ENCODE data around the gene FGFRL1.

FGFRL1 gene

GRCh38 chr4:978957-979701, 32.3 kb upstream of the FGFRL1 start:
- DNase-seq (ENCODE audit: low read depth), result peak; percentile 79
- TF ChIP-seq, protein P1, sequence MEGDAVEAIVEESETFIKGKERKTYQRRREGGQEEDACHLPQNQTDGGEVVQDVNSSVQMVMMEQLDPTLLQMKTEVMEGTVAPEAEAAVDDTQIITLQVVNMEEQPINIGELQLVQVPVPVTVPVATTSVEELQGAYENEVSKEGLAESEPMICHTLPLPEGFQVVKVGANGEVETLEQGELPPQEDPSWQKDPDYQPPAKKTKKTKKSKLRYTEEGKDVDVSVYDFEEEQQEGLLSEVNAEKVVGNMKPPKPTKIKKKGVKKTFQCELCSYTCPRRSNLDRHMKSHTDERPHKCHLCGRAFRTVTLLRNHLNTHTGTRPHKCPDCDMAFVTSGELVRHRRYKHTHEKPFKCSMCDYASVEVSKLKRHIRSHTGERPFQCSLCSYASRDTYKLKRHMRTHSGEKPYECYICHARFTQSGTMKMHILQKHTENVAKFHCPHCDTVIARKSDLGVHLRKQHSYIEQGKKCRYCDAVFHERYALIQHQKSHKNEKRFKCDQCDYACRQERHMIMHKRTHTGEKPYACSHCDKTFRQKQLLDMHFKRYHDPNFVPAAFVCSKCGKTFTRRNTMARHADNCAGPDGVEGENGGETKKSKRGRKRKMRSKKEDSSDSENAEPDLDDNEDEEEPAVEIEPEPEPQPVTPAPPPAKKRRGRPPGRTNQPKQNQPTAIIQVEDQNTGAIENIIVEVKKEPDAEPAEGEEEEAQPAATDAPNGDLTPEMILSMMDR (IDR thresholded peaks at IDR 0.05; ENCODE audit: insufficient read depth, low read depth, low read length, missing control alignments), result no peak
- H3K4me3 ChIP-seq (ENCODE audit: low read length), result no peak overlapping the region

GRCh38 chr4:982291-982690, 29.1 kb upstream of the FGFRL1 start:
- H3K4me3 ChIP-seq (ENCODE audit: low read length), result no peak overlapping the region
- TF ChIP-seq, protein P1 (IDR thresholded peaks at IDR 0.05; ENCODE audit: insufficient read depth, low read depth, low read length, missing control alignments), result no peak

GRCh38 chr4:982814-983213, 28.6 kb upstream of the FGFRL1 start:
- DNase-seq (ENCODE audit: low read depth), result no peak
- TF ChIP-seq, protein P1 (IDR thresholded peaks at IDR 0.05; ENCODE audit: insufficient read depth, low read depth, low read length, missing control alignments), result no peak
- no peak overlapping the region for H3K4me3 ChIP-seq (ENCODE audit: low read length)

More at GRCh38 chr4:982291-982690, 29.1 kb upstream of the FGFRL1 start:
- no peak for DNase-seq (ENCODE audit: low read depth)

GRCh38 chr4:984336-985054, 26.9 kb upstream of the FGFRL1 start:
- peak overlapping the region; percentile 25 for H3K4me3 ChIP-seq (ENCODE audit: low read length)
- TF ChIP-seq, protein P1 (IDR thresholded peaks at IDR 0.05; ENCODE audit: insufficient read depth, low read depth, low read length, missing control alignments), result no peak
- DNase-seq (ENCODE audit: low read depth), result no peak

- peak overlapping the region; percentile 25 for H3K4me3 ChIP-seq (ENCODE audit: low read length)
- peak; percentile 66 for DNase-seq (ENCODE audit: low read depth)
- TF ChIP-seq, protein P1 (IDR thresholded peaks at IDR 0.05; ENCODE audit: insufficient read depth, low read depth, low read length, missing control alignments), result no peak
Observed at GRCh38 chr4:985123-985830, 26.1 kb upstream of the FGFRL1 start.

DNA sequence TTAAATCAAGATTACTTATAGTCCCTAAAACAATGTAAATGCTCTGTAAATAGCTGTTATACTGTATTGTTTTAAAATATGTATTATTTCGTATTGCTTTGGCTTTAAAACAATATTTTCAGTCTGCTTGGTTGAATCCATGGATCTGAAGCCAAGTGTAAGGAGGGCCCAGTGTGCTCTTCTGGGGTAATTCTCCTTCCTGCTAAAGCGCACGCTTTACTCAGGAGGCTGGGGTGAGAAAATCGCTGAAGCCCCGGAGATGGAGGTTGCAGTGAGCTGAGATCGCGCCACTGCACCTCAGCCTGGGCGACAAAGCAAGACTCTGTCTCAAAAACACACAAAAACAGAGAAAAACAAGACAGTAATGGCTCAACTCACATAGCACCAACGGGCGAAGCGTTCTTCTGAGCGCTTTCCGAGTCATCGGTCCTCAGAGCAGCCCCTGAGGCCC, 25.0 kb upstream of the FGFRL1 start:
- peak overlapping the region; percentile 53 for H3K4me3 ChIP-seq (ENCODE audit: low read length)
- DNase-seq (ENCODE audit: low read depth), result no peak
- TF ChIP-seq, protein P1 (IDR thresholded peaks at IDR 0.05; ENCODE audit: insufficient read depth, low read depth, low read length, missing control alignments), result no peak

Data from epithelial cell of esophagus (primary cell).